Loucy (cell line): ENCODE results near the gene ZNF296.

Experiments
- H2AFZ ChIP-seq: fragments of 200-600 bp; sonication (generic); 2 replicates; pipeline ENCODE4 v1.6.0; 2016; ENCODE audit warnings: antibody characterized with exemption, mild to moderate bottlenecking, low read length, moderate library complexity
- H3F3A ChIP-seq: fragments of 200-600 bp; 2 replicates; pipeline ENCODE4 v1.6.0; 2016; ENCODE audit warnings: antibody characterized with exemption, low read depth, mild to moderate bottlenecking
- H3K27me3 ChIP-seq: fragments of 200-600 bp; sonication (generic); 2 replicates; pipeline ENCODE4 v1.6.1; 2014; ENCODE audit warnings: low read length, mild to moderate bottlenecking; ENCODE audit not compliant: insufficient read depth, poor library complexity, severe bottlenecking
- H3K36me3 ChIP-seq: fragments of 200-600 bp; sonication (generic); 2 replicates; pipeline ENCODE4 v1.6.1; 2016; ENCODE audit warnings: low read length; ENCODE audit not compliant: insufficient read depth
- H3K4me1 ChIP-seq: fragments of 200-600 bp; sonication (generic); 2 replicates; pipeline ENCODE4 v1.5.1; 2014; ENCODE audit warnings: low read length, mild to moderate bottlenecking; ENCODE audit not compliant: insufficient read depth, poor library complexity, severe bottlenecking
- H3K4me2 ChIP-seq: fragments of 200-600 bp; sonication (generic); 2 replicates; pipeline ENCODE4 v1.6.0; 2014; ENCODE audit warnings: antibody characterized with exemption, low read length, low read depth, mild to moderate bottlenecking; ENCODE audit not compliant: poor library complexity, severe bottlenecking
- H3K4me3 ChIP-seq: fragments of 200-600 bp; sonication (generic); 2 replicates; pipeline ENCODE4 v1.5.1; 2014; ENCODE audit warnings: low read length, mild to moderate bottlenecking, mixed read lengths; ENCODE audit not compliant: poor library complexity, severe bottlenecking
- H3K79me2 ChIP-seq: fragments of 200-600 bp; sonication (generic); 2 replicates; pipeline ENCODE4 v1.6.1; 2014; ENCODE audit warnings: low read length; ENCODE audit not compliant: insufficient read depth
- H3K9ac ChIP-seq: fragments of 200-600 bp; sonication (generic); 2 replicates; pipeline ENCODE4 v1.6.0; 2014; ENCODE audit warnings: mild to moderate bottlenecking, low read depth, low read length, moderate library complexity; ENCODE audit not compliant: poor library complexity, severe bottlenecking
- H3K9me2 ChIP-seq: fragments of 200-600 bp; sonication (generic); replicated peaks from 2 replicates; pipeline ENCODE4 v1.6.1; 2016; ENCODE audit warnings: low read depth, low read length, mixed read lengths
- H3K9me3 ChIP-seq: fragments of 200-600 bp; sonication (generic); 2 replicates; pipeline ENCODE4 v1.6.1; 2014; ENCODE audit warnings: mild to moderate bottlenecking, antibody characterized with exemption, low read length, low read depth; ENCODE audit not compliant: insufficient read depth
- H4K20me1 ChIP-seq: fragments of 200-600 bp; sonication (generic); 2 replicates; pipeline ENCODE4 v1.6.0; 2014; ENCODE audit warnings: antibody characterized with exemption, low read length, mild to moderate bottlenecking; ENCODE audit not compliant: insufficient read depth, poor library complexity, severe bottlenecking
- EZH2phosphoT487 ChIP-seq: fragments of 200-600 bp; IDR thresholded peaks from 2 replicates; pipeline ENCODE4 v1.6.1; 2018; ENCODE audit warnings: antibody characterized with exemption, mild to moderate bottlenecking, moderate library complexity, borderline replicate concordance
- TF ChIP-seq, protein P1 (sequence below): fragments of 200-600 bp; sonication (generic); conservative IDR thresholded peaks from 2 replicates; pipeline ENCODE4 v1.5.1; 2014; ENCODE audit warnings: mild to moderate bottlenecking, antibody characterized with exemption, low read length

Gene ZNF296

DNA sequence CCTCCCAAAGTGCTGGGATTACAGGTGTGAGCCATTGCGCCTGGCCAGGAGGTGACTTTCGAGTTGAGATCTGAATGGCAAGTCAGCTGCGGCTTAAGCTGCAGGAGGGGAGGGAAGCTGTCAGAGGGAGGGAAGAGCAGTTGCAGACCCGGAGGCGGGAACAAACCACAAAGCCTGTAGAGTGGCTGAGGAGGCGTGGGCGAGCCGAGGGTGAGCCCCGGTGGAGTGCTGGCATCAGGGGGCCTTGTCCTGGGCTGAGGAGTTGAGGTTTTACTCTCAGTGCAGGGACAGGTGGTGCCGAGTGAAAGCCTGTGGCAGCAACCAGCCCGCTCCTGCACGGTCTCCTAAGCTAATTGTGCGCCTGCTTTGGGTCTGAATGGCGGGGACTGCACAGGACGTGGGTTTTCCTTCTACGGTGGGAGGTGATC is 40.9 kb upstream of the ZNF296 start:
- TF ChIP-seq EZH2phosphoT487, result no peak
- TF ChIP-seq, protein P1, sequence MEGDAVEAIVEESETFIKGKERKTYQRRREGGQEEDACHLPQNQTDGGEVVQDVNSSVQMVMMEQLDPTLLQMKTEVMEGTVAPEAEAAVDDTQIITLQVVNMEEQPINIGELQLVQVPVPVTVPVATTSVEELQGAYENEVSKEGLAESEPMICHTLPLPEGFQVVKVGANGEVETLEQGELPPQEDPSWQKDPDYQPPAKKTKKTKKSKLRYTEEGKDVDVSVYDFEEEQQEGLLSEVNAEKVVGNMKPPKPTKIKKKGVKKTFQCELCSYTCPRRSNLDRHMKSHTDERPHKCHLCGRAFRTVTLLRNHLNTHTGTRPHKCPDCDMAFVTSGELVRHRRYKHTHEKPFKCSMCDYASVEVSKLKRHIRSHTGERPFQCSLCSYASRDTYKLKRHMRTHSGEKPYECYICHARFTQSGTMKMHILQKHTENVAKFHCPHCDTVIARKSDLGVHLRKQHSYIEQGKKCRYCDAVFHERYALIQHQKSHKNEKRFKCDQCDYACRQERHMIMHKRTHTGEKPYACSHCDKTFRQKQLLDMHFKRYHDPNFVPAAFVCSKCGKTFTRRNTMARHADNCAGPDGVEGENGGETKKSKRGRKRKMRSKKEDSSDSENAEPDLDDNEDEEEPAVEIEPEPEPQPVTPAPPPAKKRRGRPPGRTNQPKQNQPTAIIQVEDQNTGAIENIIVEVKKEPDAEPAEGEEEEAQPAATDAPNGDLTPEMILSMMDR, result no peak
- H3K79me2 ChIP-seq, result peaks cover 82% of the 10 kb centered on the region
- peak overlapping the region; percentile 65 for H3K4me2 ChIP-seq
- H3K27me3 ChIP-seq, result no peaks in the 10 kb centered on the region
- no peaks in the 10 kb centered on the region for H3K9me3 ChIP-seq
- H3F3A ChIP-seq, result no peaks in the 10 kb centered on the region
- no peak overlapping the region for H3K4me3 ChIP-seq
- peaks cover 25% of the 10 kb centered on the region for H3K4me1 ChIP-seq
- peaks cover 7% of the 10 kb centered on the region; the same call in 1 of the 2 replicates for H3K36me3 ChIP-seq
- H2AFZ ChIP-seq, result no peak overlapping the region
- peak overlapping the region; percentile 44 for H3K9ac ChIP-seq
- peaks cover 29% of the 10 kb centered on the region for H4K20me1 ChIP-seq
- H3K9me2 ChIP-seq, result no peaks in the 10 kb centered on the region

DNA sequence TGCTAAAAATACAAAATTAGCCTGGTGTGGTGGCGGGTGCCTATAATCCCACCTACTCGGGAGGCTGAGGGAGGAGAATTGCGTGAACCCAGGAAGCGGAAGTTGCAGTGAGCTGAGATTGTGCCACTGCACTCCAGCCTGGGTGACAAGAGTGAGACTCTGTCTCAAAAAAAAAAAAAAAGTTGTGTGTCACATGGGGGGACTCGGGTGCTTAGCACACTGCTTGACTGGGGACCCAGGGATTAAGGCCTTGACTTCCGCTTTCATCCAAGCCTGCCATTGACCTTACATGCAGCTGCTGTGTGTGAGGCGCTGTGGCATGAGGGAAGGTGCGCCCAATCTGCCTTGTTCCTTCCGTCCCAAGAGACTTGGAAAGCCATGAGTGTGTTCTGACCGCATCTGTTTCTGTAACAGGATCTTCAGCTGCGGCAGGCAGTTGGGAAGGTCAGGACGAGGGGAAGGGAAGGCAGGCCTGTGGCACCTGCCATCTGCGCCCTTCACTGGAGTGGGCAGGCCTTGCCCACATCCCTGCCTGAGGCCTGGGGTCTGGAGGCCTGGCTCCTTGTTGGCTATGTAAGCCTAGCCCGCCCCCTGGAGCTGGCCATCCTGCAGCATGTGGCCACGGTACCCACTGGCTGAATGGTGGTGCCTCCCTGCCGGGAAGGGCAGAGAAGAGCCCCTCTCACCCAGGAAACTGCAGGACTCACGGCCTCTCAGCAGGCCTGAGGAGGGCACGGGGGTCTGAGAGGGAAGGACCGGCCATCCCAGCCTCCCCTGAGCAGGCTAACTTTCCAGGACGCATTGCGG is 39.7 kb upstream of the ZNF296 start:
- Histone ChIP-seq H3K4me3 (no peak overlapping the region), H3K79me2 (peaks cover 79% of the 10 kb centered on the region), H3K27me3 (no peaks in the 10 kb centered on the region), H4K20me1 (peaks cover 26% of the 10 kb centered on the region), H3K4me2 (no peak overlapping the region), H3F3A (no peaks in the 10 kb centered on the region), H2AFZ (no peak overlapping the region), H3K9me2 (no peaks in the 10 kb centered on the region), H3K36me3 (peaks cover 7% of the 10 kb centered on the region; the same call in 1 of the 2 replicates), H3K9me3 (no peaks in the 10 kb centered on the region), H3K9ac (peak overlapping the region; percentile 8), H3K4me1 (peaks cover 25% of the 10 kb centered on the region)
- no peak for TF ChIP-seq EZH2phosphoT487
- TF ChIP-seq, protein P1, result no peak

DNA sequence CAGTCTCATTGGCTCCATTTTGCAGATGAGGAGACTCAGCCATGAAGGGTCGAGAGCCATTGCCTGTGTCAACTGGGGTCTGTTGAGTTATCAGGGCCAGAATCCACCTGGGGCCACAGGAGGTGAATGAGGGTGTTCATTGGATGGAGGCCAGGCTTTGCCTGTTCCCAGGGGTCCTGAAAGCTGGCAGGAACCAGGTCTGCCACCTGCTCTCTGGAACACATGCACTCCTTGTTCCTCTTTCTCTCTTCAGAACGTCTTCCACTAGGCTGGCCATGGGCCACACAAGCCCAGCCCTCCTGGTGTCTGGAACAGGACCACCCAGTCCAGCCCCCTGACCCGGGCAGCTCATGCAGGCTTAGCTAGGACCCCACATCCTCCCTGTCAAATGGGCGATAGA is 37.8 kb upstream of the ZNF296 start:
- Histone ChIP-seq H3K27me3 (no peaks in the 10 kb centered on the region), H3K4me1 (peaks cover 25% of the 10 kb centered on the region), H2AFZ (no peak overlapping the region), H4K20me1 (peaks cover 25% of the 10 kb centered on the region), H3K36me3 (peaks cover 13% of the 10 kb centered on the region; the same call in 1 of the 2 replicates), H3K9me2 (no peaks in the 10 kb centered on the region), H3K79me2 (peaks cover 84% of the 10 kb centered on the region), H3F3A (no peaks in the 10 kb centered on the region), H3K9me3 (no peaks in the 10 kb centered on the region), H3K4me3 (no peak overlapping the region), H3K9ac (no peak overlapping the region), H3K4me2 (no peak overlapping the region)
- TF ChIP-seq EZH2phosphoT487, result no peak
- TF ChIP-seq, protein P1, result no peak
